Astrocyte (in vitro differentiated cells and primary cell): ENCODE results near the gene NPEPL1.

Experiments used
- EZH2 ChIP-seq: IDR thresholded peaks from 2 replicates; pipeline ENCODE4 v1.6.1; 2012; ENCODE audit warnings: mild to moderate bottlenecking, low read length, inconsistent platforms; ENCODE audit not compliant: insufficient read depth
- TF ChIP-seq, protein P1 (sequence below): IDR thresholded peaks from 2 replicates; pipeline ENCODE4 v1.5.1; 2011; ENCODE audit warnings: low read depth, mild to moderate bottlenecking, inconsistent platforms, low read length, moderate library complexity; ENCODE audit not compliant: insufficient read depth

DNA sequence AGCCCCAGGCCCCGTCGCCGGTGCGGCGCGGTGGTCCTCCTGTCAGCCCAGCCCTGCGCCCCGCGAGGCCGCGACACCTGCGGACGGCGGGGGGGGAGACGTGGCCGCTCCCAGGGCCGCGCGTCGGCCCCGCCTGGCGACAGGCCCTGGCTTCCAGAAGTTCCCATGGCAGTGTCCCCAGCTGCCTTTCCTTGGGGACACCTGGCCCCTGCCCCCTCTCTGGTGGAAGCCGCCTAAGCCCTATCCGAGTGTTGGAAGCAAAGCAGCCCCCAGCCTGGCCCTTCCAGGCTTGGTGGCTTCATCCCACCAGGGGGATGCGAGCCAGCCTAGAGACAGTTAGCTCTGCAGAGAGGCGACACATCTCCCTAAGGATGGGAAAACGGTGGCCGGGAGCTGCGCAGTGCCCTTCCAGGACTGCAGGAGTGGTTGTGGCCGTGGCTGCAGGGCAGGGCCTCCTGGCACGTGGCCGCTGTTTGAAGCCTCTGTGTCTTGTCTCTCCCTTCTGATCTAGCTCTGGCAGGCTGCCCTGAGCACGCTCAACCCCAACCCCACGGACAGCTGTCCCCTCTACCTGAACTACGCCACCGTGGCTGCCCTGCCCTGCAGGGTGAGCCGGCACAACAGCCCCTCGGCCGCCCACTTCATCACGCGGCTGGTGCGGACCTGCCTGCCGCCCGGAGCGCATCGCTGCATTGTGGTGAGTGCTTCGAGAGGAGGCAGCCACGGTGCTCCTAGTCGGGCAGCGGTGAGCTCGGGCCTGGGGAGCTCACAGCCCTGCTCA is 816 bp downstream of the NPEPL1 start:
- TF ChIP-seq, protein P1, sequence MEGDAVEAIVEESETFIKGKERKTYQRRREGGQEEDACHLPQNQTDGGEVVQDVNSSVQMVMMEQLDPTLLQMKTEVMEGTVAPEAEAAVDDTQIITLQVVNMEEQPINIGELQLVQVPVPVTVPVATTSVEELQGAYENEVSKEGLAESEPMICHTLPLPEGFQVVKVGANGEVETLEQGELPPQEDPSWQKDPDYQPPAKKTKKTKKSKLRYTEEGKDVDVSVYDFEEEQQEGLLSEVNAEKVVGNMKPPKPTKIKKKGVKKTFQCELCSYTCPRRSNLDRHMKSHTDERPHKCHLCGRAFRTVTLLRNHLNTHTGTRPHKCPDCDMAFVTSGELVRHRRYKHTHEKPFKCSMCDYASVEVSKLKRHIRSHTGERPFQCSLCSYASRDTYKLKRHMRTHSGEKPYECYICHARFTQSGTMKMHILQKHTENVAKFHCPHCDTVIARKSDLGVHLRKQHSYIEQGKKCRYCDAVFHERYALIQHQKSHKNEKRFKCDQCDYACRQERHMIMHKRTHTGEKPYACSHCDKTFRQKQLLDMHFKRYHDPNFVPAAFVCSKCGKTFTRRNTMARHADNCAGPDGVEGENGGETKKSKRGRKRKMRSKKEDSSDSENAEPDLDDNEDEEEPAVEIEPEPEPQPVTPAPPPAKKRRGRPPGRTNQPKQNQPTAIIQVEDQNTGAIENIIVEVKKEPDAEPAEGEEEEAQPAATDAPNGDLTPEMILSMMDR, result no peak
- TF ChIP-seq EZH2, result no peak
